SK-N-SH (cell line): Measurements from ENCODE around the gene RCHY1. TPM values are rescaled to one million over a fixed set of nuclear protein-coding genes. Genes with fewer than 3 reads are reported as not detected.

Experiments
- CTCF ChIA-PET: fragments of 300-600, 350-600 bp; formaldehyde crosslinking; extraction: SDS; loops from one replicate; lab custom pipeline; 2021; lab: Yijun Ruan, JAX
- POLR2A ChIA-PET: fragments of 350-600 bp; sonication (Branson Sonifier 250); formaldehyde crosslinking; extraction: SDS; loops from one replicate; lab custom pipeline; 2020; ENCODE audit warnings: antibody characterized with exemption, inconsistent platforms; lab: Yijun Ruan, JAX
- DNase-seq: peaks from one replicate; pipeline ENCODE4 v3.0.0; 2012
- H2AFZ ChIP-seq: fragments of 200-600 bp; sonication (generic); 2 replicates; pipeline ENCODE4 v1.8.1; 2016; ENCODE audit warnings: antibody characterized with exemption, mild to moderate bottlenecking, low read depth
- H3F3A ChIP-seq: fragments of 200-600 bp; sonication (generic); replicated peaks from 2 replicates; pipeline ENCODE3; 2016; ENCODE audit warnings: antibody characterized with exemption, mild to moderate bottlenecking; ENCODE audit not compliant: insufficient read depth
- H3K27ac ChIP-seq, 2 experiments: fragments of 200-500 bp in 1 of 2; fragments of 200-600 bp in 1 of 2; sonication (Bioruptor generic) in 1 of 2; sonication (generic), shearing (Covaris generic) in 1 of 2; 2 replicates each; pipeline versions ENCODE4 v1.5.1 to v1.6.1; 2014 to 2016; ENCODE audit warnings: low read depth in 2 of 2, inconsistent platforms in 1 of 2, low read length in 1 of 2, mild to moderate bottlenecking in 1 of 2, mixed read lengths in 1 of 2
- H3K27me3 ChIP-seq: fragments of 200-600 bp; sonication (generic), shearing (Covaris generic); 2 replicates; pipeline ENCODE4 v1.6.1; 2016; ENCODE audit warnings: mixed run types; ENCODE audit not compliant: insufficient read depth
- H3K36me3 ChIP-seq, 2 experiments: fragments of 200-500 bp in 1 of 2; fragments of 200-600 bp in 1 of 2; sonication (Bioruptor generic) in 1 of 2; sonication (generic) in 1 of 2; replicated peaks in 1 of 2; 2 replicates each; pipeline versions ENCODE3 to v1.5.1; 2014 to 2016; ENCODE audit warnings: low read length in 1 of 2, mild to moderate bottlenecking in 1 of 2; ENCODE audit not compliant: insufficient read depth in 2 of 2, control insufficient read depth in 1 of 2
- H3K4me1 ChIP-seq, 2 experiments: fragments of 200-500 bp in 1 of 2; fragments of 200-600 bp in 1 of 2; sonication (Bioruptor generic) in 1 of 2; sonication (generic), shearing (Covaris generic) in 1 of 2; 2 replicates each; pipeline versions ENCODE4 v1.5.1 to v1.6.1; 2014 to 2016; ENCODE audit warnings: low read depth in 1 of 2, low read length in 1 of 2, mixed run types in 1 of 2; ENCODE audit not compliant: insufficient read depth in 2 of 2, control insufficient read depth in 1 of 2
- H3K4me2 ChIP-seq: fragments of 200-600 bp; sonication (generic), shearing (Covaris generic); 2 replicates; pipeline ENCODE4 v1.6.1; 2017; ENCODE audit warnings: mixed run types
- H3K4me3 ChIP-seq, 2 experiments: fragments of 200-500 bp in 1 of 2; fragments of 200-600 bp in 1 of 2; sonication (Bioruptor generic) in 1 of 2; sonication (generic), shearing (Covaris generic) in 1 of 2; 2 replicates each; pipeline versions ENCODE4 v1.5.1 to v1.8.1; 2014 to 2016; ENCODE audit warnings: low read depth in 2 of 2, inconsistent platforms in 1 of 2, low read length in 1 of 2, mild to moderate bottlenecking in 1 of 2, mixed read lengths in 1 of 2, moderate library complexity in 1 of 2
- H3K79me2 ChIP-seq: fragments of 200-600 bp; sonication (generic); 2 replicates; pipeline ENCODE4 v1.8.1; 2017; ENCODE audit warnings: mild to moderate bottlenecking; ENCODE audit not compliant: insufficient read depth
- H3K9ac ChIP-seq: fragments of 200-600 bp; sonication (generic); 2 replicates; pipeline ENCODE4 v1.6.1; 2017; ENCODE audit warnings: mixed run types
- H3K9me2 ChIP-seq: fragments of 200-600 bp; sonication (generic); 2 replicates; pipeline ENCODE4 v1.6.1; 2017; ENCODE audit warnings: mixed run types
- H3K9me3 ChIP-seq: fragments of 200-600 bp; sonication (generic); 2 replicates; pipeline ENCODE4 v1.6.1; 2017; ENCODE audit warnings: mixed run types, mild to moderate bottlenecking, moderate library complexity
- H4K20me1 ChIP-seq: fragments of 200-600 bp; sonication (generic); 2 replicates; pipeline ENCODE4 v1.6.1; 2017; ENCODE audit warnings: mild to moderate bottlenecking, mixed run types; ENCODE audit not compliant: insufficient read depth
- ELF1 ChIP-seq: IDR thresholded peaks from 2 replicates; pipeline ENCODE4 v1.4.0; 2012
- FOXJ3 ChIP-seq: sonication (generic); formaldehyde crosslinking; IDR thresholded peaks from 2 replicates; pipeline ENCODE4 v1.5.1; 2020; ENCODE audit warnings: mild to moderate bottlenecking, missing genetic modification reagents
- GABPA ChIP-seq: IDR thresholded peaks from 2 replicates; pipeline ENCODE4 v1.4.0; 2012; ENCODE audit warnings: low read depth, mild to moderate bottlenecking
- GATA2 ChIP-seq: sonication (generic); formaldehyde crosslinking; IDR thresholded peaks from 2 replicates; pipeline ENCODE4 v1.5.0; 2020; ENCODE audit warnings: mild to moderate bottlenecking, missing genetic modification reagents
- IRF3 ChIP-seq: fragments of 150-350 bp; IDR thresholded peaks from 2 replicates; pipeline ENCODE4 v1.6.1; 2016; ENCODE audit warnings: mild to moderate bottlenecking, low read depth, low read length
- JUND ChIP-seq: IDR thresholded peaks from 2 replicates; pipeline ENCODE4 v1.4.0; 2012
- NFIC ChIP-seq: IDR thresholded peaks from 2 replicates; pipeline ENCODE4 v1.4.0; 2012; ENCODE audit warnings: borderline replicate concordance
- POLR2AphosphoS5 ChIP-seq: IDR thresholded peaks from 2 replicates; pipeline ENCODE4 v1.6.1; 2012; ENCODE audit warnings: low read depth, low read length
- RAD21 ChIP-seq: IDR thresholded peaks from 2 replicates; pipeline ENCODE4 v1.6.1; 2012; ENCODE audit warnings: mild to moderate bottlenecking, low read length
- RCOR1 ChIP-seq: fragments of 150-350 bp; IDR thresholded peaks from 2 replicates; pipeline ENCODE4 v1.6.1; 2017; ENCODE audit warnings: antibody characterized with exemption, low read length
- RFX5 ChIP-seq: IDR thresholded peaks from 2 replicates; pipeline ENCODE4 v1.6.1; 2012; ENCODE audit warnings: mild to moderate bottlenecking, improper control_type of control experiment, low read length
- USF2 ChIP-seq: fragments of 150-350 bp; IDR thresholded peaks from 2 replicates; pipeline ENCODE4 v1.6.1; 2017; ENCODE audit warnings: antibody characterized with exemption, low read length, low read depth, borderline replicate concordance
- ZBTB33 ChIP-seq: IDR thresholded peaks from 2 replicates; pipeline ENCODE4 v1.4.0; 2012; ENCODE audit warnings: low read depth, borderline replicate concordance
- WGBS: methylation state at CpG from one replicate; pipeline ENCODE4 v1.1.6; 2017; ENCODE audit warnings: low lambda C conversion rate; 5-methylcytosine and 5-hydroxymethylcytosine counted together
- polyA plus RNA-seq, 3 experiments: library from polyadenylated mRNA; depleted of rRNA; stranded (reverse); fragments of >200 nt; gene quantifications; 2 replicates each; pipeline ENCODE4 v1.2.3, GENCODE V29; 2012
- TF ChIP-seq, protein P1 (sequence below): IDR thresholded peaks from 2 replicates; pipeline ENCODE4 v1.4.0; 2012; ENCODE audit warnings: low read depth, borderline replicate concordance
- TF ChIP-seq, protein P2 (sequence below): fragments of 200-600 bp; sonication (generic); IDR thresholded peaks from 2 replicates; pipeline ENCODE4 v1.6.1; 2017; ENCODE audit warnings: antibody characterized with exemption, mild to moderate bottlenecking, moderate library complexity
- TF ChIP-seq, protein P3 (sequence below): IDR thresholded peaks from 2 replicates; pipeline ENCODE4; 2012

The RCHY1 gene
- polyA plus RNA-seq, 1 of the 3 experiments (the other 2 are of a cell fraction), result 17.4 TPM

- H3K27me3 ChIP-seq, result no peaks in the 10 kb centered on the region
- no peak overlapping the region for H3K4me2 ChIP-seq
- POLR2A ChIA-PET, result interaction anchor here (1.0 kb wide), 1 partner anchor 9 kb away, joined by 4 read pairs; the partner anchor contains the start of genes RCHY1 and THAP6
- no peaks in the 10 kb centered on the region; a peak in 1 of 4 replicates for H3K4me1 ChIP-seq
- TF ChIP-seq USF2, result no peak
- TF ChIP-seq GABPA, result no peak
- no peak for TF ChIP-seq JUND
- TF ChIP-seq NFIC, result no peak
- TF ChIP-seq GATA2 (CRISPR knock-in tag), result no peak
- no peak for TF ChIP-seq RCOR1
- no peak for TF ChIP-seq RAD21
- no peak for TF ChIP-seq IRF3
- TF ChIP-seq, protein P1, sequence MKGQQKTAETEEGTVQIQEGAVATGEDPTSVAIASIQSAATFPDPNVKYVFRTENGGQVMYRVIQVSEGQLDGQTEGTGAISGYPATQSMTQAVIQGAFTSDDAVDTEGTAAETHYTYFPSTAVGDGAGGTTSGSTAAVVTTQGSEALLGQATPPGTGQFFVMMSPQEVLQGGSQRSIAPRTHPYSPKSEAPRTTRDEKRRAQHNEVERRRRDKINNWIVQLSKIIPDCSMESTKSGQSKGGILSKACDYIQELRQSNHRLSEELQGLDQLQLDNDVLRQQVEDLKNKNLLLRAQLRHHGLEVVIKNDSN, result no peak
- TF ChIP-seq ZBTB33, result no peak
- peaks cover 24% of the 10 kb centered on the region for H3K79me2 ChIP-seq
- H3K27ac ChIP-seq, result no peak overlapping the region
- H3K36me3 ChIP-seq, result peaks cover 43 to 53% of the 10 kb centered on the region in 2 experiments
- H3K9ac ChIP-seq, result no peak overlapping the region
- H3K4me3 ChIP-seq, result no peak overlapping the region
- CTCF ChIA-PET, result interaction anchor here (0.6 to 1.2 kb wide), 2 partner anchors 15 to 1689 kb away, joined by 3 to 5 read pairs; no protein-coding TSS in a partner anchor
- no peak for DNase-seq
- H2AFZ ChIP-seq, result no peak overlapping the region
- peaks cover 3% of the 10 kb centered on the region for H3F3A ChIP-seq
- H3K9me3 ChIP-seq, result no peaks in the 10 kb centered on the region
- 99% methylated on average over 2 of the region's 2 CpGs for WGBS
- no peaks in the 10 kb centered on the region for H4K20me1 ChIP-seq
- no peaks in the 10 kb centered on the region for H3K9me2 ChIP-seq
Measured at GRCh38 chr4:75505630-75506029, 8.6 kb downstream of the RCHY1 start.

DNA sequence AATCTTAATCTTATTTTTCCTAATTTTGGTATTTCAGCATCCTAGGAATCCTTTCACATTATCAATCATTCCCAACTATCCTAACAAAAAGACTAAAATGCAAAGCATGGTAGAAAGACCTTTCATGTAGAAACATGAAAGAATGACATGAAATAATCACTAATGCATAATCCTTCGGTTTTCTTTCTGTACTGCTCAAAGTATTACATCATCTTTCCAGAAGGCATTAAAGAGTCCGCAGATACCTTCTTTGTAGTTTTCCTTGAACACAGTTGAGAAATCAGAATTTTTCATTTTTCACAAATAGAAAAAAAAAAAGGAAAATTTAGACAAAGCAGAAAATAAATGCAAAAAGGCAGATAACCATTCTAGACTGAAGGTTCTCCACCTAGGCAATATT is 11.5 kb downstream of the RCHY1 start:
- ChIA-PET CTCF (no interaction called here), POLR2A (no interaction called here)
- Histone ChIP-seq H3K79me2 (peaks cover 23% of the 10 kb centered on the region), H3K27me3 (no peaks in the 10 kb centered on the region), H3K27ac (no peak overlapping the region), H3K9me3 (peaks cover 5% of the 10 kb centered on the region; the same call in 1 of the 2 replicates), H3K9me2 (no peaks in the 10 kb centered on the region), H3F3A (peaks cover 14% of the 10 kb centered on the region), H3K9ac (no peak overlapping the region), H2AFZ (no peak overlapping the region), H3K4me3 (no peak overlapping the region), H3K4me2 (no peak overlapping the region), H3K4me1 (peaks cover 0 to 1% of the 10 kb centered on the region in 2 experiments; a peak in 2 of 4 replicates), H3K36me3 (peaks cover 40 to 63% of the 10 kb centered on the region in 2 experiments), H4K20me1 (no peaks in the 10 kb centered on the region)
- DNase-seq, result no peak
- TF ChIP-seq, protein P2, sequence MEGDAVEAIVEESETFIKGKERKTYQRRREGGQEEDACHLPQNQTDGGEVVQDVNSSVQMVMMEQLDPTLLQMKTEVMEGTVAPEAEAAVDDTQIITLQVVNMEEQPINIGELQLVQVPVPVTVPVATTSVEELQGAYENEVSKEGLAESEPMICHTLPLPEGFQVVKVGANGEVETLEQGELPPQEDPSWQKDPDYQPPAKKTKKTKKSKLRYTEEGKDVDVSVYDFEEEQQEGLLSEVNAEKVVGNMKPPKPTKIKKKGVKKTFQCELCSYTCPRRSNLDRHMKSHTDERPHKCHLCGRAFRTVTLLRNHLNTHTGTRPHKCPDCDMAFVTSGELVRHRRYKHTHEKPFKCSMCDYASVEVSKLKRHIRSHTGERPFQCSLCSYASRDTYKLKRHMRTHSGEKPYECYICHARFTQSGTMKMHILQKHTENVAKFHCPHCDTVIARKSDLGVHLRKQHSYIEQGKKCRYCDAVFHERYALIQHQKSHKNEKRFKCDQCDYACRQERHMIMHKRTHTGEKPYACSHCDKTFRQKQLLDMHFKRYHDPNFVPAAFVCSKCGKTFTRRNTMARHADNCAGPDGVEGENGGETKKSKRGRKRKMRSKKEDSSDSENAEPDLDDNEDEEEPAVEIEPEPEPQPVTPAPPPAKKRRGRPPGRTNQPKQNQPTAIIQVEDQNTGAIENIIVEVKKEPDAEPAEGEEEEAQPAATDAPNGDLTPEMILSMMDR, result no peak
- TF ChIP-seq JUND (no peak), POLR2AphosphoS5 (no peak), RAD21 (no peak), RFX5 (no peak), IRF3 (no peak), GABPA (no peak), ELF1 (no peak), FOXJ3 (no peak)
- TF ChIP-seq, protein P1, result no peak
- TF ChIP-seq, protein P3, sequence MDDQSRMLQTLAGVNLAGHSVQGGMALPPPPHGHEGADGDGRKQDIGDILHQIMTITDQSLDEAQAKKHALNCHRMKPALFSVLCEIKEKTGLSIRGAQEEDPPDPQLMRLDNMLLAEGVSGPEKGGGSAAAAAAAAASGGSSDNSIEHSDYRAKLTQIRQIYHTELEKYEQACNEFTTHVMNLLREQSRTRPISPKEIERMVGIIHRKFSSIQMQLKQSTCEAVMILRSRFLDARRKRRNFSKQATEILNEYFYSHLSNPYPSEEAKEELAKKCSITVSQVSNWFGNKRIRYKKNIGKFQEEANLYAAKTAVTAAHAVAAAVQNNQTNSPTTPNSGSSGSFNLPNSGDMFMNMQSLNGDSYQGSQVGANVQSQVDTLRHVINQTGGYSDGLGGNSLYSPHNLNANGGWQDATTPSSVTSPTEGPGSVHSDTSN, result no peak
- WGBS, result 94% methylated on average over 2 of the region's 2 CpGs
